K562 (cell line): ENCODE data around the gene ADAM15. TPM values are rescaled to one million over a fixed set of nuclear protein-coding genes. Genes with fewer than 3 reads are reported as not detected.

ENCODE experiments used
- ATF7 ChIP-seq: fragments of 450-650 bp; IDR thresholded peaks from 2 replicates; pipeline ENCODE4 v1.7.1; 2014; ENCODE audit warnings: mild to moderate bottlenecking, moderate library complexity
- CREB3 ChIP-seq: fragments of 450-650 bp; conservative IDR thresholded peaks from 2 replicates; pipeline ENCODE4 v1.6.1; 2016; ENCODE audit warnings: missing genetic modification characterization, low read depth, mild to moderate bottlenecking, missing compliant biosample characterization, moderate library complexity
- E2F3 ChIP-seq: fragments of 250-450 bp; sonication (Bioruptor Pico); IDR thresholded peaks from 2 replicates; pipeline ENCODE4 v1.4.0; 2020; ENCODE audit warnings: mild to moderate bottlenecking
- FOXA3 ChIP-seq, 2 experiments: fragments of 450-650 bp in 1 of 2; sonication (generic) in 1 of 2; formaldehyde crosslinking; IDR thresholded peaks in 1 of 2; conservative IDR thresholded peaks in 1 of 2; 2 replicates each; pipeline versions ENCODE4 v1.4.0 to v1.8.0; 2020 to 2022; ENCODE audit warnings: mild to moderate bottlenecking in 2 of 2, missing genetic modification reagents in 1 of 2
- HDAC1 ChIP-seq, 2 experiments: fragments of 450-650 bp; IDR thresholded peaks; 2 replicates each; pipeline ENCODE4 v1.6.1; 2016 to 2017; ENCODE audit warnings: inconsistent platforms in 1 of 2, mild to moderate bottlenecking in 1 of 2, moderate library complexity in 1 of 2
- HMG20A ChIP-seq: fragments of 450-650 bp; formaldehyde crosslinking; conservative IDR thresholded peaks from 2 replicates; pipeline ENCODE4 v1.4.0; 2020; ENCODE audit warnings: mild to moderate bottlenecking, mixed read lengths
- HMGXB4 ChIP-seq: sonication (generic); formaldehyde crosslinking; IDR thresholded peaks from 2 replicates; pipeline ENCODE4 v1.8.1; 2023; ENCODE audit warnings: mild to moderate bottlenecking, missing genetic modification reagents
- HOXB6 ChIP-seq: fragments of 250-450 bp; sonication (Bioruptor Pico); IDR thresholded peaks from 2 replicates; pipeline ENCODE4 v1.5.1; 2022; ENCODE audit warnings: mild to moderate bottlenecking, borderline replicate concordance
- LEF1 ChIP-seq: fragments of 450-650 bp; IDR thresholded peaks from 2 replicates; pipeline ENCODE4 v1.6.1; 2016; ENCODE audit warnings: mild to moderate bottlenecking
- MAZ ChIP-seq, 2 experiments: fragments of 450-650 bp in 1 of 2; sonication (generic) in 1 of 2; formaldehyde crosslinking; IDR thresholded peaks in 1 of 2; conservative IDR thresholded peaks in 1 of 2; 2 replicates each; pipeline versions ENCODE4 v1.4.0 to v1.5.0; 2020; ENCODE audit warnings: mild to moderate bottlenecking in 1 of 2, missing genetic modification reagents in 1 of 2
- MCM3 ChIP-seq: fragments of 450-650 bp; IDR thresholded peaks from 2 replicates; pipeline ENCODE4 v1.6.1; 2016
- MNT ChIP-seq, 2 experiments: fragments of 450-650 bp; conservative IDR thresholded peaks; 2 replicates each; pipeline ENCODE4 v1.6.1; 2017; ENCODE audit warnings: mild to moderate bottlenecking in 2 of 2, moderate library complexity in 2 of 2
- NELFE ChIP-seq: IDR thresholded peaks from 2 replicates; pipeline ENCODE4 v1.6.1; 2011; ENCODE audit warnings: mild to moderate bottlenecking; ENCODE audit not compliant: insufficient read depth, insufficient read length
- NRF1 ChIP-seq, 2 experiments: fragments of 450-650 bp; IDR thresholded peaks in 1 of 2; conservative IDR thresholded peaks in 1 of 2; 2 replicates each; pipeline ENCODE4 v1.6.1; 2014; ENCODE audit warnings: mild to moderate bottlenecking in 2 of 2
- PKNOX1 ChIP-seq: fragments of 450-650 bp; IDR thresholded peaks from 2 replicates; pipeline ENCODE4 v1.6.1; 2016
- RBBP5 ChIP-seq: fragments of 200-600 bp; sonication (generic); IDR thresholded peaks from 2 replicates; pipeline ENCODE4 v1.6.1; 2012; ENCODE audit warnings: borderline replicate concordance, mild to moderate bottlenecking, low read length, control low read depth, inconsistent platforms; ENCODE audit not compliant: insufficient read depth, poor library complexity, severe bottlenecking
- RCOR1 ChIP-seq, 2 experiments: IDR thresholded peaks; 2 replicates each; pipeline ENCODE4 v1.6.1; 2012; ENCODE audit warnings: low read depth in 2 of 2, low read length in 2 of 2, borderline replicate concordance in 1 of 2, improper control_type of control experiment in 1 of 2
- SUPT5H ChIP-seq: fragments of 450-650 bp; IDR thresholded peaks from 2 replicates; pipeline ENCODE4 v1.6.1; 2016
- TBP ChIP-seq: optimal IDR thresholded peaks from 2 replicates; pipeline ENCODE3; 2011; ENCODE audit warnings: low read depth, low read length, improper control_type of control experiment
- TFAP4 ChIP-seq: sonication (generic); formaldehyde crosslinking; IDR thresholded peaks from 2 replicates; pipeline ENCODE4 v1.8.0; 2022; ENCODE audit warnings: missing genetic modification reagents, mild to moderate bottlenecking, moderate library complexity, borderline replicate concordance
- ZNF311 ChIP-seq: fragments of 250-450 bp; sonication (Bioruptor Pico); IDR thresholded peaks from 2 replicates; pipeline ENCODE4 v1.4.0; 2020; ENCODE audit warnings: mild to moderate bottlenecking, moderate library complexity
- ZNF778 ChIP-seq: fragments of 450-650 bp; formaldehyde crosslinking; IDR thresholded peaks from 2 replicates; pipeline ENCODE4 v1.4.0; 2020; ENCODE audit warnings: mild to moderate bottlenecking, moderate library complexity
- polyA plus RNA-seq, 8 experiments: library from polyadenylated mRNA; depleted of rRNA in 4 of 8; stranded (reverse) in 5 of 8; unstranded in 3 of 8; fragments of >200 nt; fragmentation: Nextera tagmentation in 2 of 8; fragmentation: Illumina TruSeq in 1 of 8; extraction: Ambion mirVana in 2 of 8; extraction: Trizol in 1 of 8; gene quantifications; 2 replicates each; pipeline versions ENCODE4 v1.2.1 to v1.2.3, GENCODE V29; 2011 to 2014; ENCODE audit warnings: inconsistent platforms in 1 of 8, missing spikeins in 1 of 8
- total RNA-seq, 7 experiments: library from RNA; depleted of rRNA in 6 of 7; stranded (reverse); fragments of >200 nt in 6 of 7; fragmentation: Illumina TruSeq in 2 of 7; extraction: Trizol in 2 of 7; gene quantifications; 2 replicates each; pipeline versions ENCODE4 v1.2.1 to v1.2.3, GENCODE V29; 2011 to 2021; ENCODE audit warnings: low replicate concordance in 1 of 7

ADAM15 gene
- total and polyA plus RNA-seq, 9 of the 15 experiments (the other 6 are each of a cell fraction or from before 2014, with no cell fraction given): 0.69 to 72.3 (median 32.8) TPM

GRCh38 chr1:155063550-155064110 is 12.5 kb downstream of the ADAM15 start, which contains the start of gene EFNA4 (continued):
- TF ChIP-seq SUPT5H (peak; percentile 60), TBP (peak; percentile 83), MAZ (CRISPR knock-in tag; conservative IDR thresholded peaks at IDR 0.05 in 1 of 2, IDR thresholded peaks at IDR 0.05 in 1 of 2) (peak in 1 of 2 experiments; percentile 70; a peak in 1 of 4 replicates), TFAP4 (CRISPR knock-in tag) (peak; percentile 13; the same call in 1 of the 2 replicates), NRF1 (conservative IDR thresholded peaks at IDR 0.05 in 1 of 2, IDR thresholded peaks at IDR 0.05 in 1 of 2) (peak; percentile 71 to 74), ATF7 (peak; percentile 63), HMGXB4 (CRISPR knock-in tag) (0 out of 2 replicates have a peak, but pooled peaks have one; percentile 27), PKNOX1 (no peak), NELFE (no peak), MCM3 (no peak), RBBP5 (peak; percentile 73), HDAC1 (IDR thresholded peaks at IDR 0.05) (peak in 1 of 2 experiments; percentile 62; a peak in 1 of 4 replicates), LEF1 (no peak), CREB3 (tag) (peak; percentile 81), FOXA3 (CRISPR knock-in tag; conservative IDR thresholded peaks at IDR 0.05 in 1 of 2, IDR thresholded peaks at IDR 0.05 in 1 of 2) (no peak), HMG20A (no peak), E2F3 (CRISPR knock-in tag) (no peak), ZNF311 (CRISPR knock-in tag) (no peak), RCOR1 (IDR thresholded peaks at IDR 0.05; ENCODE audit: borderline replicate concordance in 1 of 2, low read depth in 2 of 2, low read length in 2 of 2) (peak in 1 of 2 experiments; percentile 84; a peak in 1 of 4 replicates), HOXB6 (CRISPR knock-in tag) (no peak), MNT (conservative IDR thresholded peaks at IDR 0.05) (peak in 1 of 2 experiments; percentile 31; a peak in 2 of 4 replicates), ZNF778 (CRISPR knock-in tag) (no peak)
